ENCODE data around the gene RSPO4.

Gene RSPO4

DNA sequence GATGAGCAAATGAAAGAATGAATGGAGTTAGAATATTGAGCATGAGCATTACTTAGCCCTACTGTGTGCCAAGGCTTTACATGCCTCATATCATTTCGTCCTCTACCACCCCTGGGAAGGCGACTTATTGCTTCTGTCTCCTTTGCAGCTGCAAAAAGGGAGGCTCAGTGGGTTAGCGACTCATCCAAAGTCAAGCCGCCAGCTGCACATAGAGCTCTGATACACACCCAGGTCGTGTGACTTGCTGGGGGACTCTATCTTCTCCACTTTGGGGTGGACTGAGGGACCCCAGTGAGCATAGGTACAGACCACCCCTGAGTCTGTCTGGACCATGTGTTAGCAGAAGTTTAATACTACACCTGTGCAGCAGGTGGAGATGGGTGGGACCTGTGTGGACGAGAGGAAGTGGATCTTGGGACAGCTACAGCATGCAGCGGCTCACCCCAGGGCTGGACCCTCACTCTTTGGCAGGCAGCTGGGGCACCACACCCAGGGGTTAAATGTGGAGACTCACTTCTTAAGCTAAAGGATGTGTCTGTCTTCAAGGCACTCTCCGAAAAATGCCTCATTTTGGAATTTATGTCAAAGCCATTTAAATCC is 49.8 kb downstream of the RSPO4 start:
- no peak overlapping the region for H3K4me3 ChIP-seq (ENCODE audit: low read depth, low read length)
- TF ChIP-seq MAX (IDR thresholded peaks at IDR 0.05; ENCODE audit: low read depth, low read length) (no peak), POLR2A (IDR thresholded peaks at IDR 0.05; ENCODE audit: extremely low read depth, insufficient read length) (no peak), MYC (IDR thresholded peaks at IDR 0.05; ENCODE audit: low read depth, low read length) (no peak)
- TF ChIP-seq, protein P1, sequence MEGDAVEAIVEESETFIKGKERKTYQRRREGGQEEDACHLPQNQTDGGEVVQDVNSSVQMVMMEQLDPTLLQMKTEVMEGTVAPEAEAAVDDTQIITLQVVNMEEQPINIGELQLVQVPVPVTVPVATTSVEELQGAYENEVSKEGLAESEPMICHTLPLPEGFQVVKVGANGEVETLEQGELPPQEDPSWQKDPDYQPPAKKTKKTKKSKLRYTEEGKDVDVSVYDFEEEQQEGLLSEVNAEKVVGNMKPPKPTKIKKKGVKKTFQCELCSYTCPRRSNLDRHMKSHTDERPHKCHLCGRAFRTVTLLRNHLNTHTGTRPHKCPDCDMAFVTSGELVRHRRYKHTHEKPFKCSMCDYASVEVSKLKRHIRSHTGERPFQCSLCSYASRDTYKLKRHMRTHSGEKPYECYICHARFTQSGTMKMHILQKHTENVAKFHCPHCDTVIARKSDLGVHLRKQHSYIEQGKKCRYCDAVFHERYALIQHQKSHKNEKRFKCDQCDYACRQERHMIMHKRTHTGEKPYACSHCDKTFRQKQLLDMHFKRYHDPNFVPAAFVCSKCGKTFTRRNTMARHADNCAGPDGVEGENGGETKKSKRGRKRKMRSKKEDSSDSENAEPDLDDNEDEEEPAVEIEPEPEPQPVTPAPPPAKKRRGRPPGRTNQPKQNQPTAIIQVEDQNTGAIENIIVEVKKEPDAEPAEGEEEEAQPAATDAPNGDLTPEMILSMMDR (IDR thresholded peaks at IDR 0.05; ENCODE audit: low read depth, low read length): no peak
- peak; percentile 39 for DNase-seq (ENCODE audit: low read depth)

DNA sequence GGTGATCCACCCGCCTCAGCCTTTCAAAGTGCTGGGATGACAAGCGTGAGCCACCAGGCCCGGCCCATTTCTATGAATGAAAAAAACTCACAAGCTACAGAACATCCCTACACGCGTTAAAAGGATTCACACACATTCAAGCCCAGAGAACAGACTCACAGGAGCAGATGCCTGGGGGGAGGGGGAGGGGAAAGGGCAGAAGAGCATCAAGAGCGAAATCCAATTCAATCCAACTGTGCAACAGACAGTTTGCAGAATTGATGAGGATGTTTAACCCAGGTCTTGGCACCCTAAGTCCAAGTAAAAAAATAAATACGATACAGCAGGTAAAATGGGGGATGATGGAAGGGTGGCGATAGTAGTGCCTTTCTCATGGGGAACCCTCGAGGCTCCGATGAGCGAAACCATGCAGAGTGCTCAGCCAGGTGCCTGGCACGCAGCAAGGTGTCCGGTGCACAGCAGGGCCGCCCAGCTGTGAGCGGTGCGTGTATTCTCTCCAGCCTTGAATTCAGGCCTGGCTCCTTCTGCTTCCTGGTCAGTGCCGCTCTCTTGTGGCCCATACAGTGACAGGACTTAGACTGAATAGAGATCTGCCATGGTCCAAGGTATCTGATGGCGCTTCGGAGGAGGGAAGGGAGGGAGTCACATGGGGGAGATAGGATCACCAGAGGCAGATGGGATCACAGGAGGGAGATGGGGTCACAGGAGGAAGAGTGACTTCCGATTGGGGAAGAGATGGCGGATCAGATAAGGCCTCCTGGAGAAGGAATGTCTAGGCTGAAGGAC is 50.5 kb downstream of the RSPO4 start:
- TF ChIP-seq MYC (IDR thresholded peaks at IDR 0.05; ENCODE audit: low read depth, low read length) (no peak), POLR2A (IDR thresholded peaks at IDR 0.05; ENCODE audit: extremely low read depth, insufficient read length) (no peak), MAX (IDR thresholded peaks at IDR 0.05; ENCODE audit: low read depth, low read length) (no peak)
- TF ChIP-seq, protein P1 (IDR thresholded peaks at IDR 0.05; ENCODE audit: low read depth, low read length): no peak
- DNase-seq (ENCODE audit: low read depth): no peak

GRCh38 chr20:949717-950116 is 52.4 kb downstream of the RSPO4 start:
- TF ChIP-seq MAX (IDR thresholded peaks at IDR 0.05; ENCODE audit: low read depth, low read length) (no peak), MYC (IDR thresholded peaks at IDR 0.05; ENCODE audit: low read depth, low read length) (no peak), POLR2A (IDR thresholded peaks at IDR 0.05; ENCODE audit: extremely low read depth, insufficient read length) (no peak)
- TF ChIP-seq, protein P1 (IDR thresholded peaks at IDR 0.05; ENCODE audit: low read depth, low read length): no peak
- no peak overlapping the region for H3K4me3 ChIP-seq (ENCODE audit: low read depth, low read length)
- DNase-seq (ENCODE audit: low read depth): no peak

More for the DNA sequence above, 50.5 kb downstream of the RSPO4 start:
- H3K4me3 ChIP-seq (ENCODE audit: low read depth, low read length): no peak overlapping the region

GRCh38 chr20:946826-947225 is 55.3 kb downstream of the RSPO4 start:
- no peak for TF ChIP-seq MYC (IDR thresholded peaks at IDR 0.05; ENCODE audit: low read depth, low read length)
- no peak for TF ChIP-seq MAX (IDR thresholded peaks at IDR 0.05; ENCODE audit: low read depth, low read length)
- no peak for TF ChIP-seq POLR2A (IDR thresholded peaks at IDR 0.05; ENCODE audit: extremely low read depth, insufficient read length)
- TF ChIP-seq, protein P1 (IDR thresholded peaks at IDR 0.05; ENCODE audit: low read depth, low read length): no peak
- no peak for DNase-seq (ENCODE audit: low read depth)

GRCh38 chr20:945841-946240 is 56.3 kb downstream of the RSPO4 start:
- DNase-seq (ENCODE audit: low read depth): no peak
- no peak overlapping the region for H3K4me3 ChIP-seq (ENCODE audit: low read depth, low read length)
- TF ChIP-seq, protein P1 (IDR thresholded peaks at IDR 0.05; ENCODE audit: low read depth, low read length): no peak
- TF ChIP-seq MAX (IDR thresholded peaks at IDR 0.05; ENCODE audit: low read depth, low read length): no peak
- no peak for TF ChIP-seq POLR2A (IDR thresholded peaks at IDR 0.05; ENCODE audit: extremely low read depth, insufficient read length)
- TF ChIP-seq MYC (IDR thresholded peaks at IDR 0.05; ENCODE audit: low read depth, low read length): no peak

More at GRCh38 chr20:946826-947225, 55.3 kb downstream of the RSPO4 start:
- no peak overlapping the region for H3K4me3 ChIP-seq (ENCODE audit: low read depth, low read length)
